ENCODE data around the gene PDLIM5. TPM values are rescaled to one million over a fixed set of nuclear protein-coding genes. Genes with fewer than 3 reads are reported as not detected.

The PDLIM5 gene
- total RNA-seq, 1 donor from 2014 or later = 137 TPM

GRCh38 chr4:94439606-94440005 is 12.1 kb upstream of the PDLIM5 start:
- Histone ChIP-seq H3K4me3 (no peak overlapping the region), H3K4me1 (no peaks in the 10 kb centered on the region), H3K9me3 (no peaks in the 10 kb centered on the region), H3K27ac (no peak overlapping the region), H3K36me3 (no peaks in the 10 kb centered on the region), H3K27me3 (no peaks in the 10 kb centered on the region)
- intact Hi-C loops (cut with DNase I) = no loop called here
- no peak for TF ChIP-seq POLR2A (IDR thresholded peaks at IDR 0.05)
- TF ChIP-seq CTCF (IDR thresholded peaks at IDR 0.05) = no peak
- no peak for TF ChIP-seq POLR2AphosphoS5 (IDR thresholded peaks at IDR 0.05; ENCODE audit: insufficient read depth in 1 of 2, low read depth in 1 of 2)
- DNase-seq (ENCODE audit: extremely low spot score in 2 of 2) = no peak

- no peak for TF ChIP-seq POLR2A (IDR thresholded peaks at IDR 0.05)
- no peak for TF ChIP-seq CTCF (IDR thresholded peaks at IDR 0.05)
- TF ChIP-seq POLR2AphosphoS5 (IDR thresholded peaks at IDR 0.05; ENCODE audit: insufficient read depth in 1 of 2, low read depth in 1 of 2) = no peak
- Histone ChIP-seq H3K4me3 (no peak overlapping the region), H3K4me1 (no peaks in the 10 kb centered on the region), H3K27me3 (no peaks in the 10 kb centered on the region), H3K9me3 (no peaks in the 10 kb centered on the region), H3K27ac (no peak overlapping the region), H3K36me3 (no peaks in the 10 kb centered on the region)
- no peak for DNase-seq (ENCODE audit: extremely low spot score in 2 of 2)
- intact Hi-C loops (cut with DNase I) = no loop called here
Observed at GRCh38 chr4:94441838-94442237, 9.9 kb upstream of the PDLIM5 start.

GRCh38 chr4:94442251-94442650 is 9.5 kb upstream of the PDLIM5 start:
- no peaks in the 10 kb centered on the region for H3K9me3 ChIP-seq

GRCh38 chr4:94446386-94446785 is 5.4 kb upstream of the PDLIM5 start:
- H3K36me3 ChIP-seq = no peaks in the 10 kb centered on the region
- TF ChIP-seq CTCF (IDR thresholded peaks at IDR 0.05) = no peak
- TF ChIP-seq POLR2A (IDR thresholded peaks at IDR 0.05) = no peak
- TF ChIP-seq POLR2AphosphoS5 (IDR thresholded peaks at IDR 0.05; ENCODE audit: insufficient read depth in 1 of 2, low read depth in 1 of 2) = no peak
- no peak overlapping the region for H3K4me3 ChIP-seq
- H3K4me1 ChIP-seq = no peaks in the 10 kb centered on the region
- no peak overlapping the region for H3K27ac ChIP-seq
- H3K9me3 ChIP-seq = no peaks in the 10 kb centered on the region
- no peak for DNase-seq (ENCODE audit: extremely low spot score in 2 of 2)
- no peaks in the 10 kb centered on the region for H3K27me3 ChIP-seq
- intact Hi-C loops (cut with DNase I) = no loop called here

More at GRCh38 chr4:94442251-94442650, 9.5 kb upstream of the PDLIM5 start:
- no peak overlapping the region for H3K27ac ChIP-seq
- intact Hi-C loops (cut with DNase I) = no loop called here
- H3K36me3 ChIP-seq = no peaks in the 10 kb centered on the region
- DNase-seq (ENCODE audit: extremely low spot score in 2 of 2) = no peak
- TF ChIP-seq CTCF (IDR thresholded peaks at IDR 0.05) (no peak), POLR2AphosphoS5 (IDR thresholded peaks at IDR 0.05; ENCODE audit: insufficient read depth in 1 of 2, low read depth in 1 of 2) (no peak), POLR2A (IDR thresholded peaks at IDR 0.05) (no peak)
- no peak overlapping the region for H3K4me3 ChIP-seq
- H3K27me3 ChIP-seq = no peaks in the 10 kb centered on the region
- no peaks in the 10 kb centered on the region for H3K4me1 ChIP-seq

- Histone ChIP-seq H3K27me3 (no peaks in the 10 kb centered on the region), H3K27ac (no peak overlapping the region), H3K36me3 (no peaks in the 10 kb centered on the region), H3K4me1 (no peaks in the 10 kb centered on the region), H3K9me3 (no peaks in the 10 kb centered on the region), H3K4me3 (no peak overlapping the region)
- TF ChIP-seq CTCF (IDR thresholded peaks at IDR 0.05) (no peak), POLR2AphosphoS5 (IDR thresholded peaks at IDR 0.05; ENCODE audit: insufficient read depth in 1 of 2, low read depth in 1 of 2) (no peak), POLR2A (IDR thresholded peaks at IDR 0.05) (no peak)
- no peak for DNase-seq (ENCODE audit: extremely low spot score in 2 of 2)
- intact Hi-C loops (cut with DNase I) = no loop called here
Observed at GRCh38 chr4:94447754-94448411, 3.9 kb upstream of the PDLIM5 start.

Data from vagina (tissue), 2 donors.